Choroid plexus epithelial cell (primary cell): Measurements from ENCODE around the gene MRTO4.
"Not testable (repeated sequence)": the region's sequence is repeated elsewhere in the genome, so short reads cannot be mapped to it uniquely, and the experiment has no call there.

Experiments used
- DNase-seq: peaks from one replicate; pipeline ENCODE4 v3.0.0-alpha.2; 2010; ENCODE audit warnings: low read depth
- H3K4me3 ChIP-seq: 2 replicates; pipeline ENCODE4 v1.5.1; 2011; ENCODE audit warnings: low read depth, mild to moderate bottlenecking, control low read depth, low read length, moderate library complexity
- TF ChIP-seq, protein P1 (sequence below): conservative IDR thresholded peaks from 2 replicates; pipeline ENCODE4 v1.5.1; 2011; ENCODE audit warnings: low read depth, mild to moderate bottlenecking, control low read depth, inconsistent platforms, low read length, moderate library complexity

MRTO4 gene

DNA sequence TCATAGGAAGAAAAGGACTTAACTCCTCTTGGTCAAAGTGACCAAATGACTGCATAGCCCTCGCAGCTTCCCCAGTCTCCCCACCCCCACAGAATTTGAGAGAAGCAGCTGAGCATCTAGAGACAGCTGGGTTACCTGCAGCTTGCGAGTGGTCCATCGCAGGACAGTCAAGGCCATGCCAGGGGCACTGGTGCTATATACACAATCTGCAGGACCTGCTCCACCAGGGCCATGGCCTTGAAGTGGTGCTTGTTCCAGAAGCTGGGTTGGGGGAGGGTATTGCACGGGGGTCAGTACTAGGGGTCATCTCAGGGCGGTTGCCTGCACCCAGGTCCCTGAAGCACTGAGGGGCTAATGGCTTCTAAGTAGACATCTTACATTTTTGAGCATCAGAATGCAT is 10.4 kb downstream of the MRTO4 start:
- no peak overlapping the region for H3K4me3 ChIP-seq
- no peak for DNase-seq
- TF ChIP-seq, protein P1, sequence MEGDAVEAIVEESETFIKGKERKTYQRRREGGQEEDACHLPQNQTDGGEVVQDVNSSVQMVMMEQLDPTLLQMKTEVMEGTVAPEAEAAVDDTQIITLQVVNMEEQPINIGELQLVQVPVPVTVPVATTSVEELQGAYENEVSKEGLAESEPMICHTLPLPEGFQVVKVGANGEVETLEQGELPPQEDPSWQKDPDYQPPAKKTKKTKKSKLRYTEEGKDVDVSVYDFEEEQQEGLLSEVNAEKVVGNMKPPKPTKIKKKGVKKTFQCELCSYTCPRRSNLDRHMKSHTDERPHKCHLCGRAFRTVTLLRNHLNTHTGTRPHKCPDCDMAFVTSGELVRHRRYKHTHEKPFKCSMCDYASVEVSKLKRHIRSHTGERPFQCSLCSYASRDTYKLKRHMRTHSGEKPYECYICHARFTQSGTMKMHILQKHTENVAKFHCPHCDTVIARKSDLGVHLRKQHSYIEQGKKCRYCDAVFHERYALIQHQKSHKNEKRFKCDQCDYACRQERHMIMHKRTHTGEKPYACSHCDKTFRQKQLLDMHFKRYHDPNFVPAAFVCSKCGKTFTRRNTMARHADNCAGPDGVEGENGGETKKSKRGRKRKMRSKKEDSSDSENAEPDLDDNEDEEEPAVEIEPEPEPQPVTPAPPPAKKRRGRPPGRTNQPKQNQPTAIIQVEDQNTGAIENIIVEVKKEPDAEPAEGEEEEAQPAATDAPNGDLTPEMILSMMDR = no peak

DNA sequence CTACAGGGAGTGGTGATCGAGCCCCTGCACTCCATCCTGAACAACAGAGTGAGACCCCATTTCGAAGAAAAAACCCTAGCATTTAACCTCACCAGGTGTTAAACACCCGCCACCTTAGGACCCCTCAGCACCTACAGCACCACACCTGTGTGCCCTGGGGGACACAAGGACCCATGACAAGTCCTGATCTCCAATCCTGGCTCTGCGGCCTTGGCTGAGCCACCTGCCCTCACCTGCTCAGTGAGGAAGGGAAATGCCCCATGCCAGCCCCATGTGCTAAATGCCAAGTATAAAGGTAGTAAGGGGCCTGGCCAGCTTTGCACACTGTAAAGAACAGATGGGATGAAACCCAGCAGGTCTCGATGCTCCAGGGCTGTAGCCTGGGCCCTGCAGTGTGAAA is 11.1 kb downstream of the MRTO4 start:
- TF ChIP-seq, protein P1 = no peak
- H3K4me3 ChIP-seq = no peak overlapping the region
- no peak for DNase-seq

DNA sequence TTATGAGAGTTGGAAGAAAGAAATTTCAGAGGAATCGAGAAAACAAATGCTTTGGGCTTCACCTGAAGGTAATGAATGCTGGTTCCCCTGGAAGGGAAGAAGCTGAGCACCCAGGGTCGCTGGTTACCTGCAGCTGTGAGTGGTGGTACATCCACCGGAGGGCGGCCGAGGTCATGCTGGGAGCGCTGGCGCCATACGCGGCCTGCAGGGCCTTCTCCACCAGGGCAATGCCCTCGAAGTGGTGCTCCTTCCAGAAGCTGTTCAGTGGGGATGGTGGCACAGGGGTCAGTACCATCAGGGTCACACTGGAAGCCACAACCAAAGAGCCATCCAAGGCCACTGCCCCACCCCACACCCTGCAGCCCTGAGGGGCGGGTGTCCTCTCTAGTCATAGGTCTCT is 16.8 kb downstream of the MRTO4 start:
- no peak overlapping the region for H3K4me3 ChIP-seq
- DNase-seq = no peak
- TF ChIP-seq, protein P1 = no peak

DNA sequence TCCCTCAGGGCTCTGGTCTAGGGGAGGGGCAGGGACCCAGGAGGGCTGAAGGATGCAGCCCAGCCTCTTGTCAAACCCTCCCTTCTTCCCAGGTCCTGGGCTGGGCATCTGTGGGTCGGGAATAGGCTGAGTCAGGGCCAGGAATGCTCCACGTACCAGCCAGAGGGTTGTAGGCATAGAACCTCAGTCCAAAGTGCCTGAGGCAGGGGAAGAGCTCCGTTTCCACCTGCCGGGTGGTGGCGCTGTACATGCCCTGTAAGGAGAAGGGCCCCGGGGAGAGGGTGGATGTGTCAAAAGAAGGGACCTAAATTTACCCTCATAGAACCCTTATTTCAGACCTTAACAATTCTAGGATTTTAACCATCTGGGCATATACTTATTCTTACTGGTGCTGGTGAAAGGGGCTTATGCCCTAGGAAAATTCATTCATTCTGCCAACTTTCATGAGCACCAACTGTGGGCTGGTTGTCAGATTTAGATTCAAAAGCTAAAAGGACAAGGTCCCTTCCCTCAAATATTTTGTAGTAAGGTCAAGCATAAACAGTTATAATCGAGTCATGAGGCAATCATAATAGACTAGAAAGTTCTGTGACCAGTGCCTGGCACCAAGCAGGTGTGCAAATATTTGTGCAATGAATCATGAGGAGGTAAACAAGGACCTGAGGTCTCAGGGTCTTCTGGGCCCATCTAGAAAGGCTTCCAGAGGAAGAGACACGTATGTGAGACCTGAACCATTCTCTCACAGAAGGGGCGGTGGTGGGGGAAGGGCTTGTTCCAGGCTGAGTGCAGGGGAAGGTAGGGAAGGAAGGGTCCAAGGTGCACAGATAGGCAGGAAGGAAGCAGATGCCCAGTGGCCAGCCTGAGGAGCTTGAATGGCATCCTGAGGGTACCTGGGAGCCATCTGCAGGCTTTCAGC is 18.1 kb downstream of the MRTO4 start:
- H3K4me3 ChIP-seq, DNase-seq: not testable (repeated sequence)

DNA sequence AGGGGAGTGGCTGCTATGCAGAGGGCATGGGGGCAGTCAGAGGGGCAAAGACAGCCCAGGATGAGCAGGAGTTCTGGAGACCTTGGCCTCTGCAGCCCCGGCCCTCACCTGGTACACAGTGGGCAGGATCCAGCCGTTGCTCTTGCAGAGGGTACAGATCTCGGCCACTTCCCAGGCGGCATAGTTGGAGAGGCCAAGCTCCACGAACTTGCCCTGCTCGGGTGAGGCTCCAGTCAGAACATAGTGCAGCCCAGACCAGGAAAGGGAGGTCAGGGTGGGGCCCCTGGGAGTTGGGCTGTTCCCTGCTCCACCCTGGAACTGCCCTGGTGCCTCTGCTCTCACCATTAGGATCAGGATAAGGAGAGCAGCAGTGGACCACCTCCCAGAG is 18.7 kb downstream of the MRTO4 start:
- not testable (repeated sequence) for DNase-seq, H3K4me3 ChIP-seq

DNA sequence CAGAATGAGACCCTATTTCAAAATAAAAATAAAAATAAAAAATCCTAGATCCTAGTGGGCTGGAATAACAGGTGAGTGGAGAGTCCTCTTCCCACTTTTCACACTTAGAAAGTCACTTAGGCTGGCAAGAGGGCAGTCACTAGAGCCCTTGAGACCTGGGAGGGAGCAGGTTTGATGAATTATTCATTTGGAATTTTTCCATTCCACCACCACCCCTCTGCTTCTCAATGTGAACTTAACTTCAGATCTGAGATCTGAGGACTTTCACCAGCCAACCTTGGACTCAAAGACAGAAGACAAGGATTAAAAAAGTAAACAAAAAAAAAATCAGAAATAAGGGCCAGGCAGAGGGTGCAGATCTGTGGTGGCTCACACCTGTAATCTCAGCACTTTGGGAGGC is 20.5 kb downstream of the MRTO4 start:
- no peak for DNase-seq

DNA sequence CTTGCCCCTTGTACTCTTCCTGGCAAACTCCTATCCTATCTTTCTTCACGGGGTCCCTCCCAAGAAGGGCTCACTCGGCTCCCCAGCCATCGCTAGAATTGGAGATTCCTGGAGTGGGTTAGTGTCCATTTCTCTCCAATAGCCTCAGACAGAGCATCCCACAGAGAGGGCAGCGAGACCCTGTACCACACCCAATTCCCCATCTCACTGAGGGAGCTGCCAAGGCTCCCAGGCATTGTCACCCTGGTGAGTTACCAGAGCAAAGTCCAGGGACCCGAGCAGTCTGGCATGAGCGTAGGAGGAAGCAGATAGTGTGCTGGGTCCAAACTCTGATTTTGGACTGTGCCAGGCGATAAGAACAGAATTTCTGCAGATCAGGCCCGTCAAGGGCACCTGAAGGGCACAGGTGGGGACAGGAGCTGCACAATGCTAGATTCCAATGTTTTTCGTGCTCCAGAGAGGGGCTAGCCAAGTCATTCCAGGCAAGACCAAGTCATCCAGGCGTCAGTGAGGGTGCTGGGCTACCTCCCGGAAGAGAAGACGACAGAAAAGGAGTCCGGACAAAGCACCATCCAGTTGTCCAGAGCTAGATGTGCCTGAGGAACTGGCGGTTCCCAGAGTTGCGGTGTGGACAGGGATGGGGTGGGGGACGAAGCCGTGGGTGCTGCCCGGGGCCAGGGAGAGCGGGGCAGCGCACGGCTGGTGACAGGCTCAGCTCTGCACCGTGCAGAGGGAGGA is 21.7 kb downstream of the MRTO4 start:
- no peak for DNase-seq
- TF ChIP-seq, protein P1 = no peak
- H3K4me3 ChIP-seq = no peak overlapping the region

More for the DNA sequence above, 20.5 kb downstream of the MRTO4 start:
- TF ChIP-seq, protein P1 = no peak
- H3K4me3 ChIP-seq = no peak overlapping the region

DNA sequence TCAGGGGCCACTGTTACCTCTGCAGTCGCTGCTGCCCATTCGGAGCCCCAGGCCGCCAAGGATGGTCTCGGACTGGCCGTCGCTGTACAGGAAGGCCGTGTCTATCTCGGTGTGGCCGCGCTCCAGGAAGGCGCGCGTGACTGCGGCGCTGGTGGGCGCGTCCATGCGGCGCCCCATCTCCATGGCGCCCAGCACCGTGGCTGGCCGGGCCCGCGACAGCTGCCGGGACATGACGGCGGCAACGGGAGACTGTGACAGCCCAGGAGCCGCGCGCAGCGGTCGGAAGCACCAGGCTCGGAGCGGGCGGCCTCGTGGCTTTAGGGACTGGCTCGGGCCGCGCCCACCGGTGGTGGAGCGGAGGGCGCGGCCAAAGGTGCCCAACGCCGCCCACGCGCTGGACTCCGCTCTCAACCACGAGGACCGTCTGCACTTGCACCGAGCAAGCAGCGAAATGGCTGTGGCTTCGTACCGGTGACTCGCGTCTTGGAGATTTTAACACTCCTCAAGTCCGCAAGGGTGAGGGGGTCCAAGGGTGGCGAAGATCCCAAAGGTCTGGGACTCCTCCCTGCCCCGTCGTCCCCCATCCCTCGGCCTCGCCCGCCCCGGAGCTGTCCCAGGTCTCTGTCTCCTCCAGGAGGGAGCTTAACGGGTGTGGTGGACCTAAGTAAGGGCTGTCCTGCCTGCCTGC is 22.4 kb downstream of the MRTO4 start:
- H3K4me3 ChIP-seq = peak overlapping the region; percentile 27
- not testable (repeated sequence) for DNase-seq
